B cell (primary cell): ENCODE results near the gene CPPED1.

ENCODE experiments used
- EZH2 ChIP-seq: IDR thresholded peaks from 2 replicates; pipeline ENCODE4 v1.6.1; 2012; ENCODE audit warnings: borderline replicate concordance, low read depth, mild to moderate bottlenecking, moderate library complexity, low read length; ENCODE audit not compliant: insufficient read depth, poor library complexity, severe bottlenecking
- TF ChIP-seq, protein P1 (sequence below): fragments of 200-600 bp; IDR thresholded peaks from one replicate; pipeline ENCODE4 v1.8.0; 2022; ENCODE audit warnings: antibody characterized with exemption, mild to moderate bottlenecking

DNA sequence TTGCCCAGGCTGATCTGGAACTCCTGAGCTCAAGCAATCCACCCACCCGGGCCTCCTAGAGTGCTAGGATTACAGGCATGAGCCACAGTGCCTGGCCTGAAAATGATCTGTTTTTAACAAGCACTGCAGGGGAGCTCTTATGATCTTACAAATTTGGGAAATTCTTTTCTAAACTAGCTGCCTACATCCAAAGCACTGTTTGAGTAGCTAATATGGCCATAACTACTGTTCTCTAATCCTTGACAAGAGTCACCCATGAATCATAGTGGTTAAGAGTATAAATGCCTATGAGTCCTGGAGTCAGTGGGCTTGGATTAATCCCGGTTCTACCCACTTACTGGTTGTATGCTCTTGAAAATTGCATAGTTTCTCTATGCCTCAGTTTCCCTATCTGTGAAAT lies 1.4 kb upstream of the CPPED1 start:
- TF ChIP-seq, protein P1, sequence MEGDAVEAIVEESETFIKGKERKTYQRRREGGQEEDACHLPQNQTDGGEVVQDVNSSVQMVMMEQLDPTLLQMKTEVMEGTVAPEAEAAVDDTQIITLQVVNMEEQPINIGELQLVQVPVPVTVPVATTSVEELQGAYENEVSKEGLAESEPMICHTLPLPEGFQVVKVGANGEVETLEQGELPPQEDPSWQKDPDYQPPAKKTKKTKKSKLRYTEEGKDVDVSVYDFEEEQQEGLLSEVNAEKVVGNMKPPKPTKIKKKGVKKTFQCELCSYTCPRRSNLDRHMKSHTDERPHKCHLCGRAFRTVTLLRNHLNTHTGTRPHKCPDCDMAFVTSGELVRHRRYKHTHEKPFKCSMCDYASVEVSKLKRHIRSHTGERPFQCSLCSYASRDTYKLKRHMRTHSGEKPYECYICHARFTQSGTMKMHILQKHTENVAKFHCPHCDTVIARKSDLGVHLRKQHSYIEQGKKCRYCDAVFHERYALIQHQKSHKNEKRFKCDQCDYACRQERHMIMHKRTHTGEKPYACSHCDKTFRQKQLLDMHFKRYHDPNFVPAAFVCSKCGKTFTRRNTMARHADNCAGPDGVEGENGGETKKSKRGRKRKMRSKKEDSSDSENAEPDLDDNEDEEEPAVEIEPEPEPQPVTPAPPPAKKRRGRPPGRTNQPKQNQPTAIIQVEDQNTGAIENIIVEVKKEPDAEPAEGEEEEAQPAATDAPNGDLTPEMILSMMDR, result no peak
- no peak for TF ChIP-seq EZH2
